AG04450 (cell line): ENCODE measurements around the gene TTC21A. TPM values are rescaled to one million over a fixed set of nuclear protein-coding genes. Genes with fewer than 3 reads are reported as not detected.

Experiments
- CTCF ChIA-PET: fragments of 300-600, 350-600 bp; formaldehyde crosslinking; extraction: SDS; loops from one replicate; lab custom pipeline; 2022; ENCODE audit warnings: antibody characterized with exemption, inconsistent platforms; lab: Charles Lee
- POLR2A ChIA-PET: fragments of 350-600 bp; formaldehyde crosslinking; extraction: SDS; loops from one replicate; lab custom pipeline; 2021; ENCODE audit warnings: antibody characterized with exemption, inconsistent platforms; lab: Yijun Ruan, JAX
- DNase-seq: peaks from one replicate; pipeline ENCODE4 v3.0.0-alpha.2; 2011; ENCODE audit warnings: low read depth, low spot score
- H3K27ac ChIP-seq: one replicate; pipeline ENCODE4 v1.5.1; 2012; ENCODE audit warnings: low read depth, low read length, control low read depth
- H3K27me3 ChIP-seq: one replicate; pipeline ENCODE4 v1.6.0; 2012; ENCODE audit warnings: low read length; ENCODE audit not compliant: control insufficient read depth, insufficient read depth
- H3K4me3 ChIP-seq: 2 replicates; pipeline ENCODE4 v1.5.1; 2011; ENCODE audit warnings: mild to moderate bottlenecking, low read depth, low read length, control low read depth
- H3K9me3 ChIP-seq: 2 replicates; pipeline ENCODE4 v1.5.1; 2012; ENCODE audit warnings: low read length; ENCODE audit not compliant: control insufficient read depth, insufficient read depth
- polyA plus RNA-seq: library from polyadenylated mRNA; depleted of rRNA; stranded (reverse); fragments of >200 nt; gene quantifications from 2 replicates; pipeline ENCODE4 v1.2.3, GENCODE V29; 2011
- TF ChIP-seq, protein P1 (sequence below): IDR thresholded peaks from 2 replicates; pipeline ENCODE4 v1.5.1; 2011; ENCODE audit warnings: low read depth, low read length, control low read depth, inconsistent platforms

The TTC21A gene
- polyA plus RNA-seq, 1 experiment, result 1.6 TPM

DNA sequence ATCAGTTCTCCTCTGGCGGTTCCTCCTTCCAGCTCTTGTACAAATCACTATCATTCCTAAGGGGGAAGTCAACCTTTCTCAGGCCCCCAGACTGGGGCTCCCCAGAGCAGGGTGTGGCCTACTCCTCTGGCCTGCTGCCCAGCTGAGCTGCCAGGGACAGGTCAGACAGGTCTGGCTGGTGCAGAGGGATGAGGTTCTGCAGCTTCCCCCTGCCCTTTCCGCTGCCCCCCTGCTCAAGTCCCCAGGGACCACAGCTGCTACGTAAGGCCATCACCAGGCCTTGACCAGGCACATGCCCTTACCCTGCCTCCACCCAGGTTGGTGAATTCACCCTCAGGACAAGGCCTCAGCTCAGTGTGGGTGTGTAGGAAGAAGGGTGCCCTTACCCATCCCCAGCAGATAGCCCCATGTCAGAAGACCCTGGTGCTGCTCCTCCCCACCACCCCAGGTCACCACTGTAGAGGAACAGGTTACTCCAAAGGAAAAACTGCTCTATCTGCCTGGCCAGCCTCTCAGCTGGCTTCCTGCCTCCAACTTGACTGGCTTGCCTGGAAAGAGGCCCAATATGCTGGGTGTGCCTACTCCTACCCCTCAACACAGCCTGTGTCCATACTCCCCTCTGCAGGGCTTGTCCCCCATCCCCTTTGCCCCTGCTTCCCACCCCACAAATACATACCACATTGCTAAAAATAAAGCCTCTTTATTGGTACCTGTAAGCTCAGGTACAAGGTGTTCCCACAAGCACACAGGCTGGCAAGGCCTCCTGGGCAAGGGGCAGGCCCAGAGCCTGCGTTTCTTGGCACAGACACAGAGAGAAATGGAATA is 33.9 kb downstream of the TTC21A start:
- Histone ChIP-seq H3K9me3 (no peaks in the 10 kb centered on the region; the same call in 1 of the 2 replicates), H3K27ac (peak overlapping the region; percentile 11), H3K27me3 (no peaks in the 10 kb centered on the region), H3K4me3 (no peak overlapping the region)
- TF ChIP-seq, protein P1, sequence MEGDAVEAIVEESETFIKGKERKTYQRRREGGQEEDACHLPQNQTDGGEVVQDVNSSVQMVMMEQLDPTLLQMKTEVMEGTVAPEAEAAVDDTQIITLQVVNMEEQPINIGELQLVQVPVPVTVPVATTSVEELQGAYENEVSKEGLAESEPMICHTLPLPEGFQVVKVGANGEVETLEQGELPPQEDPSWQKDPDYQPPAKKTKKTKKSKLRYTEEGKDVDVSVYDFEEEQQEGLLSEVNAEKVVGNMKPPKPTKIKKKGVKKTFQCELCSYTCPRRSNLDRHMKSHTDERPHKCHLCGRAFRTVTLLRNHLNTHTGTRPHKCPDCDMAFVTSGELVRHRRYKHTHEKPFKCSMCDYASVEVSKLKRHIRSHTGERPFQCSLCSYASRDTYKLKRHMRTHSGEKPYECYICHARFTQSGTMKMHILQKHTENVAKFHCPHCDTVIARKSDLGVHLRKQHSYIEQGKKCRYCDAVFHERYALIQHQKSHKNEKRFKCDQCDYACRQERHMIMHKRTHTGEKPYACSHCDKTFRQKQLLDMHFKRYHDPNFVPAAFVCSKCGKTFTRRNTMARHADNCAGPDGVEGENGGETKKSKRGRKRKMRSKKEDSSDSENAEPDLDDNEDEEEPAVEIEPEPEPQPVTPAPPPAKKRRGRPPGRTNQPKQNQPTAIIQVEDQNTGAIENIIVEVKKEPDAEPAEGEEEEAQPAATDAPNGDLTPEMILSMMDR, result no peak
- DNase-seq, result no peak
- POLR2A ChIA-PET, result no interaction called here
- CTCF ChIA-PET, result interaction anchor here (1.4 to 2.3 kb wide), 4 partner anchors 15 to 150 kb away, joined by 3 to 9 read pairs (median 4); no protein-coding TSS in a partner anchor

DNA sequence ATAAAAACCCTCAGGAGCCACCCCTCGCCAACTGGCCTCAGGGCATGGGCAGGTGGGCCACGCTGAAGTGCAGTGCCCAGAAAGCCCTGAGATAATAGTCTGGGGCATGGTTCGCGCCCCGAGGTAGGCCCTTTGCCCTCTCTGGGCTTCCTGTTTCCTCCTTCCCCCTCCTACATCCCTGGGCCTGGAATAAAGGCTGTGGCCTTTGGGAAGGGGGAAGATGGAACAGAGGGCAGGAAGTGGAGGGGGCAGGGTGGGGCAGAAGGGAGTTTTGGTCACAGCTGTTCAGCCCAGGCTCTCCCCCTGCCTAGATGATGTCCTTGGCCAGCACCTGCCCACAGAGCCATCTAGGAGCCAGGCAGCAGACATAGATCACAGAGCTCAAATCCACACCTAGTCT is 34.6 kb downstream of the TTC21A start:
- Histone ChIP-seq H3K9me3 (no peaks in the 10 kb centered on the region; the same call in 1 of the 2 replicates), H3K27me3 (no peaks in the 10 kb centered on the region), H3K4me3 (no peak overlapping the region), H3K27ac (no peak overlapping the region)
- ChIA-PET POLR2A (no interaction called here), CTCF (interaction anchor here (1.4 to 2.3 kb wide), 3 partner anchors 15 to 150 kb away, joined by 4 to 9 read pairs (median 5); no protein-coding TSS in a partner anchor)
- TF ChIP-seq, protein P1, result no peak
- DNase-seq, result no peak

DNA sequence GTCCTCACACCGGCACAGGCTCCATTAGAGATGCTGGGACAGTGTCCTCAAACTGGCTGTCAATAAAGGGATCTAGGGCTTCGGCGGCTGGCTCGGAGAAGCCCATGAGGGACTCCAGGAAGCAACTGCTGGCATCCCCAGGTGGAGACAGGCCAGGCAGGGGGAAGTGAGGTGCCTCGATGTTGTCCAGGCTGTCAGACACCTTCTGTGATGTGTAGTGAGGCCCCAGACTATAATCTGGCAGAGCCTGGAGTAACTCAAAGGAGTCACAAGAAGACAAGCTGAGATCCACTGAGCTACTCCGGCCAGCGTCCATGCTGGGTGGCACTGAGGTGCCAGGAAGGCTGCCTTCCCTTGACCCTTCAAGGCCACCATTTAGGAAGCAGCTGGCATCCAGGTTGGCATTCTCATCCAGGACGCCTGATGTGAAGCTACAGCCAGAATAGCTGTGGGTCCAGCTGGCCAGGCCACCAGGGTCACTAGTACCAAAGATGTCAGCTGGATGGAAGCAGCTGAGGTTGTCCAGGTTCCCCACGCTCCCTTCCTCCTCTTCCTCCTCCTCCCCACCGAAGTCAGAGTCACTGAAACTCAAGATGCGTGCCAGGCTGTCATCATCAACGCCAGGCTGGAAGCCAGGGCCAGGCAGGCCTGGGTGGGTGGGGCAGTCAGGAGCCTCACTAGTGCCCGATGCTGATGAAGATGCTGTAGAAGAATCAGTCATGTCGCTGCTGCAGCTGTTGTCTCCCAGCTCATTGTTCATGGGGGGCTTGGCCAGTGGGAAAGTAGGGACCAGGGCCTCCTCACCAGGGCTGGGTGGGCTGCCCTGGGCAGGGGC is 35.8 kb downstream of the TTC21A start:
- POLR2A ChIA-PET, result interaction anchor here (0.5 kb wide), 1 partner anchor 1321 kb away, joined by 3 read pairs; no protein-coding TSS in a partner anchor
- no peak for DNase-seq
- Histone ChIP-seq H3K9me3 (no peaks in the 10 kb centered on the region), H3K27me3 (no peaks in the 10 kb centered on the region), H3K4me3 (no peak overlapping the region), H3K27ac (no peak overlapping the region)
- TF ChIP-seq, protein P1, result no peak
- CTCF ChIA-PET, result interaction anchor here (1.1 to 1.7 kb wide), 3 partner anchors 16 to 148 kb away, joined by 5 read pairs; no protein-coding TSS in a partner anchor

DNA sequence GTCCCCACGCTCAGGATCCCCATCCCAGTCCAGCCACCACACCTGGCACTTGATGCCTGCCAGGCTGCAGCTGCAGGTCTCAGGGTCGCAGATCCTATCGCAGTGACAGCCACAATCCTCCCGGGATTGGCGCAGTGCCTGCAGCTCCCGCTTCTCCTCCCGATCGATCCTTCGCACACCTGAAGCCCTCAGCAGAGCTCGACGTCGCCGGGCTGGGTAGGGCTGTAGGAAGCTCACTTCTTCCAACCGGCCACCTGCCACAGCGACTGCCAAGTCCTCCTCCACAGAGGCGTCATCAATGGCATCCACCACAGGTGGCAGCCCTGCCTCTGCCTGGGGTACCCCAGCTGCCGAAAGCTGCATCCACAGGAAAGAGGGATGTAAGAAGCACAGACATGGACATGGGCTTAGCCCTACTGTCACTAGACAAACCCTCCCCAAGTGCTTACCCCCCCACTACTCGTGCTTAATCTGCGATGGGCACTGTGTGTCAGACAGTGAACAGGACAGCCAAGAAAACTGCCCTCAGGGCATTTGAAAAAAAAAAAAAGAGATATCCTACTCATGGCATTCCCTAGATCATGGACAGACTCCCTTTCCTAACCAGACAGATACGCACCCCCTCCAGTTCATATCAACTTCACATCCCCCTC is 36.7 kb downstream of the TTC21A start:
- Histone ChIP-seq H3K27ac (no peak overlapping the region), H3K27me3 (no peaks in the 10 kb centered on the region), H3K4me3 (no peak overlapping the region), H3K9me3 (no peaks in the 10 kb centered on the region)
- POLR2A ChIA-PET, result no interaction called here
- TF ChIP-seq, protein P1, result no peak
- CTCF ChIA-PET, result interaction anchor here (1.1 to 3.3 kb wide), 3 partner anchors 17 to 147 kb away, joined by 5 to 12 read pairs (median 5); no protein-coding TSS in a partner anchor
- no peak for DNase-seq
